AG04450 (cell line): ENCODE measurements around the gene PODN. TPM values are rescaled to one million over a fixed set of nuclear protein-coding genes. Genes with fewer than 3 reads are reported as not detected.

Source experiments
- CTCF ChIA-PET: fragments of 300-600, 350-600 bp; formaldehyde crosslinking; extraction: SDS; loops from one replicate; lab custom pipeline; 2022; ENCODE audit warnings: antibody characterized with exemption, inconsistent platforms; lab: Charles Lee
- POLR2A ChIA-PET: fragments of 350-600 bp; formaldehyde crosslinking; extraction: SDS; loops from one replicate; lab custom pipeline; 2021; ENCODE audit warnings: antibody characterized with exemption, inconsistent platforms; lab: Yijun Ruan, JAX
- DNase-seq: peaks from one replicate; pipeline ENCODE4 v3.0.0-alpha.2; 2011; ENCODE audit warnings: low read depth, low spot score
- H3K27ac ChIP-seq: one replicate; pipeline ENCODE4 v1.5.1; 2012; ENCODE audit warnings: low read depth, low read length, control low read depth
- H3K27me3 ChIP-seq: one replicate; pipeline ENCODE4 v1.6.0; 2012; ENCODE audit warnings: low read length; ENCODE audit not compliant: control insufficient read depth, insufficient read depth
- H3K4me3 ChIP-seq: 2 replicates; pipeline ENCODE4 v1.5.1; 2011; ENCODE audit warnings: mild to moderate bottlenecking, low read depth, low read length, control low read depth
- H3K9me3 ChIP-seq: 2 replicates; pipeline ENCODE4 v1.5.1; 2012; ENCODE audit warnings: low read length; ENCODE audit not compliant: control insufficient read depth, insufficient read depth
- polyA plus RNA-seq: library from polyadenylated mRNA; depleted of rRNA; stranded (reverse); fragments of >200 nt; gene quantifications from 2 replicates; pipeline ENCODE4 v1.2.3, GENCODE V29; 2011
- TF ChIP-seq, protein P1 (sequence below): IDR thresholded peaks from 2 replicates; pipeline ENCODE4 v1.5.1; 2011; ENCODE audit warnings: low read depth, low read length, control low read depth, inconsistent platforms

The PODN gene
- polyA plus RNA-seq, 1 experiment, result 11.8 TPM

DNA sequence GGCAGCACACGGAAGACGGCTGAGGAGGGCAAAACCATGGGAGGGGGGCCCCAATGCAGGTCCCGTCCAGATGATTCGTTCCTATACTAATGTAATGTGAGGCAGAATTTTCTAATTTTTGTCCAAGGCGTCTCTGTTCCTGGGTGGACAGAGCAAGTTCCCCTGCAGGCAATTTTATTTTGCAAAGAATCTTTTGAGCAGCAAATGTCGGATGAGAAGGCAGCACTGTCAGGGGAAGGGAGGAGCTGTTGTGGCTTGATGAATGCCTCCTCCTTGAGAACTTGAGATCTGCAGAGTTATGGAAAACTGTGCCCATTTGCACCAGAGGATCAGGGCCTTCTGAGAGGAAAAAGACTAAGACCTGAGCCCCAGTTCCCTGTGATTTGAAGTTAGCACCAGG lies 63.1 kb downstream of the PODN start:
- POLR2A ChIA-PET, result no interaction called here
- H3K4me3 ChIP-seq, result no peak overlapping the region
- peaks cover 5% of the 10 kb centered on the region; the same call in 1 of the 2 replicates for H3K9me3 ChIP-seq
- DNase-seq, result no peak
- TF ChIP-seq, protein P1, sequence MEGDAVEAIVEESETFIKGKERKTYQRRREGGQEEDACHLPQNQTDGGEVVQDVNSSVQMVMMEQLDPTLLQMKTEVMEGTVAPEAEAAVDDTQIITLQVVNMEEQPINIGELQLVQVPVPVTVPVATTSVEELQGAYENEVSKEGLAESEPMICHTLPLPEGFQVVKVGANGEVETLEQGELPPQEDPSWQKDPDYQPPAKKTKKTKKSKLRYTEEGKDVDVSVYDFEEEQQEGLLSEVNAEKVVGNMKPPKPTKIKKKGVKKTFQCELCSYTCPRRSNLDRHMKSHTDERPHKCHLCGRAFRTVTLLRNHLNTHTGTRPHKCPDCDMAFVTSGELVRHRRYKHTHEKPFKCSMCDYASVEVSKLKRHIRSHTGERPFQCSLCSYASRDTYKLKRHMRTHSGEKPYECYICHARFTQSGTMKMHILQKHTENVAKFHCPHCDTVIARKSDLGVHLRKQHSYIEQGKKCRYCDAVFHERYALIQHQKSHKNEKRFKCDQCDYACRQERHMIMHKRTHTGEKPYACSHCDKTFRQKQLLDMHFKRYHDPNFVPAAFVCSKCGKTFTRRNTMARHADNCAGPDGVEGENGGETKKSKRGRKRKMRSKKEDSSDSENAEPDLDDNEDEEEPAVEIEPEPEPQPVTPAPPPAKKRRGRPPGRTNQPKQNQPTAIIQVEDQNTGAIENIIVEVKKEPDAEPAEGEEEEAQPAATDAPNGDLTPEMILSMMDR, result no peak
- H3K27ac ChIP-seq, result no peak overlapping the region
- H3K27me3 ChIP-seq, result no peaks in the 10 kb centered on the region
- CTCF ChIA-PET, result interaction anchor here (0.6 kb wide), 1 partner anchor 18 kb away, joined by 5 read pairs; no protein-coding TSS in a partner anchor

DNA sequence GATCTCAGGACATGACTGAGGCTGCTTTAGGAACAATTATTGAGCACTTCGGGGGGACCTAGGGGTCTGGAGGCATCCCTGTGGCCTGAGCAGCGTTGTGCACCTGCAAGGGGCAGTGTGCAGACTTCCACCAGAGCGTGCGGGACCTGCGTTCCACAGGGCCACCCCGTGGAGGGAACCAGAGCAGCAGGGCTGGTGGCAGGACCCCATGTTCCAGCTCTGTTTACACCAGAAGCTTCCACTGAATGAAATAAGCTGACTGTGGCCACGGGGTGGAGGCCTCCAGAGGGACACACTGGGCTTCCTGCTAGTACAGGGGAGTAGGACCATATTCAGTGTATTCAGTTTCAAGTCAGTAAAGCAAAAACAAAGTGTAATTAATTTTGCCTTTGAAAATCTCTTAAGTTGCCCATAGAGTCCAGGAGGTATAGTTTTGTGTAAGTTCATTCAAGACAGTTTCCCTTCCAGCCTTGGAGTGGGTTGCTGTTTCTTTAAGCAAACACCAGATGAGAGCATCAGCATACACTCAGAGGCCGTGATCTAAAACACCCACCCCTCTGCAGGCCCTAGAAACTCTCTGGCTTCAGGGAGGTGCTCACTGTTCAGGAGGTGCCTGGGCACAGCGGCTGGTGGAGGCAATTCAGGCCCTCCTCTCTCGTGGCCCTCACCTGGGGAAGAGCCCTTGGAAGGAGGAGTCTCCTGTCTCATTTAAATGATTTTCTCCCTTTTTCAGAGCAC lies 63.8 kb downstream of the PODN start:
- ChIA-PET CTCF (interaction anchor here (0.6 kb wide), 1 partner anchor 19 kb away, joined by 5 read pairs; no protein-coding TSS in a partner anchor), POLR2A (no interaction called here)
- DNase-seq, result no peak
- Histone ChIP-seq H3K27ac (no peak overlapping the region), H3K4me3 (no peak overlapping the region), H3K27me3 (no peaks in the 10 kb centered on the region), H3K9me3 (peaks cover 5% of the 10 kb centered on the region; the same call in 1 of the 2 replicates)
- TF ChIP-seq, protein P1, result 0 out of 2 replicates have a peak, but pooled peaks have one; percentile 7

DNA sequence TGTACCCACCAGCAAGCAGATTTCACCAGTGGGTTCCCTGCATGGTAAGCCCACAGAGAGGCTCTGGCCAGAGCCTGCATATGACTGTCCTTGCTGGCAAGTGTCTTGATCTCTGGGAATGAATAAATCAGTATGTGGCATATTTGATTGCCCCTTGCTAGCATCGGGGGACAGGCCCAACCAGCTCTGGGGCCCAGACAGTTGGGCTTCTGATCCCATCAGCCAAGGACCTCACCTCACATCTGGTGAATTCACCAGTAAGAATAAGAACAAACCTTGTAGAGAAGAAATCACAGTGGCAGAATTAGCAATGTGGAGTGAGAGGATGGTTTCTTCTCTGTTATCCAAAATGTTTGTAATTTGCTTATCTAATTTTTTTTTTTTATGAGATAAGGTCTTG lies 64.5 kb downstream of the PODN start:
- H3K27ac ChIP-seq, result no peak overlapping the region
- TF ChIP-seq, protein P1, result no peak
- ChIA-PET CTCF (no interaction called here), POLR2A (no interaction called here)
- no peak overlapping the region for H3K4me3 ChIP-seq
- peaks cover 5% of the 10 kb centered on the region; the same call in 1 of the 2 replicates for H3K9me3 ChIP-seq
- no peak for DNase-seq
- no peaks in the 10 kb centered on the region for H3K27me3 ChIP-seq

DNA sequence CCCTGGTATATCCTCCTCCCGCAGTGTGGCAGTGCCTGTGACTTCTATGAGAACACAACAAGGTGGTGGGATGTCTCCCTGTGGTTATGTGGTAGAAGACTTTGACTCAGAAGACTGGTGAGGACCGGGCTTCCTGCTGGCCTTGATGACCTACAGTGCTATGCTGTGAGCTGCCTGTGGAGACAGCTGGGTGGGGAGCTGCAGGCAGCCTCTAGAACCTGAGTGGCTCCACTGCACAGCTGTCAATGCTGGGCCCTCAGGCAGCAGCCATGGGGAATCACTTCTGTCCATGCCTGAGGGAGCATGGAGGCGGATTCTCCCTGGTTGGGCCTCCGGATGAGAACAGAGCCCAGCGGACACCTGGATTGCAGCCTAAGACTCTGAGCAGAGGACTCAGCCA lies 65.5 kb downstream of the PODN start:
- H3K9me3 ChIP-seq, result peaks cover 5% of the 10 kb centered on the region; the same call in 1 of the 2 replicates

More for the DNA sequence above, 65.5 kb downstream of the PODN start:
- ChIA-PET CTCF (no interaction called here), POLR2A (interaction anchor here (1.0 kb wide), 1 partner anchor 19 kb away, joined by 4 read pairs; no protein-coding TSS in a partner anchor)
- DNase-seq, result no peak
- Histone ChIP-seq H3K27ac (no peak overlapping the region), H3K27me3 (no peaks in the 10 kb centered on the region), H3K4me3 (no peak overlapping the region)
- TF ChIP-seq, protein P1, result no peak
